HepG2 (cell line): ENCODE measurements around the gene ZNF367. TPM values are rescaled to one million over a fixed set of nuclear protein-coding genes. Genes with fewer than 3 reads are reported as not detected.

Source experiments
- FOSL2 ChIP-seq: sonication (generic); formaldehyde crosslinking; IDR thresholded peaks from 2 replicates; pipeline ENCODE4 v1.4.0; 2020; ENCODE audit warnings: missing genetic modification reagents
- JUND ChIP-seq: sonication (generic); formaldehyde crosslinking; IDR thresholded peaks from 2 replicates; pipeline ENCODE4 v1.8.0; 2022; ENCODE audit warnings: mild to moderate bottlenecking, missing genetic modification reagents
- KDM1A ChIP-seq: IDR thresholded peaks from 2 replicates; pipeline ENCODE4 v1.6.1; 2016; ENCODE audit warnings: missing compliant biosample characterization
- KLF15 ChIP-seq: sonication (generic); formaldehyde crosslinking; IDR thresholded peaks from 2 replicates; pipeline ENCODE4 v1.8.1; 2023; ENCODE audit warnings: borderline replicate concordance, mild to moderate bottlenecking, inconsistent platforms, missing genetic modification reagents, mixed read lengths
- MAZ ChIP-seq, 2 experiments: sonication (generic) in 1 of 2; formaldehyde crosslinking in 1 of 2; IDR thresholded peaks; 2 replicates each; pipeline versions ENCODE4 v1.5.0 to v1.6.1; 2012 to 2020; ENCODE audit warnings: low read depth in 2 of 2, mild to moderate bottlenecking in 2 of 2, borderline replicate concordance in 1 of 2, improper control_type of control experiment in 1 of 2, low read length in 1 of 2, missing genetic modification reagents in 1 of 2, moderate library complexity in 1 of 2
- MED13 ChIP-seq: sonication (generic); formaldehyde crosslinking; IDR thresholded peaks from 2 replicates; pipeline ENCODE4 v1.5.0; 2020; ENCODE audit warnings: missing genetic modification reagents
- MIXL1 ChIP-seq: IDR thresholded peaks from 2 replicates; pipeline ENCODE4 v1.6.1; 2016
- PCBP2 ChIP-seq: fragments of 200-400 bp; formaldehyde crosslinking; optimal IDR thresholded peaks from 2 replicates; pipeline ENCODE3; 2018; ENCODE audit warnings: low read length, low read depth; ENCODE audit not compliant: poor library complexity, severe bottlenecking
- RBFOX2 ChIP-seq: fragments of 200-400 bp; formaldehyde crosslinking; IDR thresholded peaks from 2 replicates; pipeline ENCODE4 v1.6.1; 2017; ENCODE audit warnings: low read depth, mild to moderate bottlenecking, low read length
- SMARCE1 ChIP-seq: fragments of 450-650 bp; IDR thresholded peaks from 2 replicates; pipeline ENCODE4 v1.6.1; 2017; ENCODE audit warnings: borderline replicate concordance
- ZBTB1 ChIP-seq: sonication (generic); formaldehyde crosslinking; IDR thresholded peaks from 2 replicates; pipeline ENCODE4 v1.4.0; 2020; ENCODE audit warnings: missing genetic modification reagents, borderline replicate concordance
- ZBTB7B ChIP-seq: sonication (generic); formaldehyde crosslinking; IDR thresholded peaks from 2 replicates; pipeline ENCODE4 v1.4.0; 2020; ENCODE audit warnings: missing genetic modification reagents
- ZFYVE20 ChIP-seq: sonication (generic); formaldehyde crosslinking; IDR thresholded peaks from 2 replicates; pipeline ENCODE4 v1.8.0; 2023; ENCODE audit warnings: low read depth, mild to moderate bottlenecking, moderate library complexity, missing genetic modification reagents, borderline replicate concordance
- ZNF264 ChIP-seq: sonication (generic); formaldehyde crosslinking; IDR thresholded peaks from 2 replicates; pipeline ENCODE4 v1.4.0; 2020; ENCODE audit warnings: missing genetic modification reagents
- ZNF772 ChIP-seq: sonication (generic); formaldehyde crosslinking; IDR thresholded peaks from 2 replicates; pipeline ENCODE4 v1.5.0; 2020; ENCODE audit warnings: mild to moderate bottlenecking, missing genetic modification reagents
- ZNF792 ChIP-seq: IDR thresholded peaks from 2 replicates; pipeline ENCODE4 v1.6.1; 2016
- polyA plus RNA-seq, 8 experiments: library from polyadenylated mRNA; depleted of rRNA in 3 of 8; stranded (reverse) in 7 of 8; unstranded in 1 of 8; fragments of >200 nt; fragmentation: Illumina TruSeq in 4 of 8; extraction: Trizol in 4 of 8; gene quantifications; 2 replicates each; pipeline versions ENCODE4 v1.2.1 to v1.2.3, GENCODE V29; 2011 to 2016; ENCODE audit warnings: low read depth in 4 of 8, missing spikeins in 1 of 8, mixed read lengths in 1 of 8; ENCODE audit not compliant: insufficient read depth in 1 of 8
- total RNA-seq, 5 experiments: library from RNA; depleted of rRNA; stranded (reverse); fragments of >200 nt; fragmentation: Illumina TruSeq; extraction: Trizol; gene quantifications; 2 replicates each; pipeline ENCODE4 v1.2.3, GENCODE V29; 2016; ENCODE audit warnings: low read depth in 1 of 5
- TF ChIP-seq, protein P1 (sequence below), 2 experiments: IDR thresholded peaks; 2 replicates each; pipeline ENCODE4 v1.6.1; 2011 to 2012; ENCODE audit warnings: low read length in 2 of 2, borderline replicate concordance in 1 of 2, low read depth in 1 of 2, mild to moderate bottlenecking in 1 of 2, moderate library complexity in 1 of 2
- TF ChIP-seq, protein P2 (sequence below): sonication (generic); formaldehyde crosslinking; IDR thresholded peaks from 2 replicates; pipeline ENCODE4 v1.4.0; 2020; ENCODE audit warnings: missing genetic modification reagents, borderline replicate concordance
- TF ChIP-seq, protein P3 (sequence below): sonication (generic); formaldehyde crosslinking; IDR thresholded peaks from 2 replicates; pipeline ENCODE4 v1.4.0; 2020; ENCODE audit warnings: missing genetic modification reagents

Gene ZNF367
- total and polyA plus RNA-seq, 2 of the 13 experiments (the other 11 are each of a cell fraction or from before 2014, with no cell fraction given), result 2.9 to 7.7 TPM

DNA sequence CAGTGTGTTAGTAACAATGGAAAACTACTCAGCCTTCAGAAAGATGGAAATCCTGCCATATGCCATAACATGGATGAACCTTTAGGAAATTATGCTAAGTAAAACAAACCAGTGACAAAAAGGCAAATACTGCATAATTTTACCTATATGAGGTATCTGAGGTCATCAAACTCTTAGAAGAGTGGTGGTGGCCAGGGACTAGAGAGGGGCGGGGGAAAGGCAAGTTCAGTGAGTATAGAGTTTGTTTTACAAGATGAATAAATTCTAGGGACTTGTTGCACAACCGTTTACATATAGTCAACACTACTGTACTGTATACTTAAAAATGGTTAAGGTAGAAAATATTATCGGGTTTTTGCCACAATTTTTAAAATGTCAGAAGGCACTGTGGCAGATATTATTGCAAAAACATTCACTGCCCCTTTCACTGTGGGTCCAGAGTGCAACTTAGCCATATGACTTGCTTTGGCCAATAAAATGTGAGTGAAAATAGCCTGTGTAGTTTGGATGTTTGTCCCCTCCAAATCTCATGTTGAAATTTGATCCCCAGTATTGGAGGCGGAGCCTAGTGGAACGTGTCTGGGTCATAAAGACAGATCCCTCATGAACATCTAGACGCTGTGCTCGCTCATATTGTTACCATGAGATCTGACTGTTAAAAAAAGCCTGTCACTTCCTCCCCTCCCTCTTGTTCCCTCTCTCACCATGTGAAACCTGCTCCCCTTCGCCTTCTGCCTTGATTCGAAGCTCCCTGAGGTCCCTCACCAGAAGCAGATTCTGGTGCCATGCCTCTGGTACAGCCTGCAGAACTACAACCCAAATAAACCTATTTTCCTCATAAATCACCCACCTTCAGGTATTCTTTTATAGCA lies 9.5 kb downstream of the ZNF367 start (continued):
- TF ChIP-seq, protein P1, sequence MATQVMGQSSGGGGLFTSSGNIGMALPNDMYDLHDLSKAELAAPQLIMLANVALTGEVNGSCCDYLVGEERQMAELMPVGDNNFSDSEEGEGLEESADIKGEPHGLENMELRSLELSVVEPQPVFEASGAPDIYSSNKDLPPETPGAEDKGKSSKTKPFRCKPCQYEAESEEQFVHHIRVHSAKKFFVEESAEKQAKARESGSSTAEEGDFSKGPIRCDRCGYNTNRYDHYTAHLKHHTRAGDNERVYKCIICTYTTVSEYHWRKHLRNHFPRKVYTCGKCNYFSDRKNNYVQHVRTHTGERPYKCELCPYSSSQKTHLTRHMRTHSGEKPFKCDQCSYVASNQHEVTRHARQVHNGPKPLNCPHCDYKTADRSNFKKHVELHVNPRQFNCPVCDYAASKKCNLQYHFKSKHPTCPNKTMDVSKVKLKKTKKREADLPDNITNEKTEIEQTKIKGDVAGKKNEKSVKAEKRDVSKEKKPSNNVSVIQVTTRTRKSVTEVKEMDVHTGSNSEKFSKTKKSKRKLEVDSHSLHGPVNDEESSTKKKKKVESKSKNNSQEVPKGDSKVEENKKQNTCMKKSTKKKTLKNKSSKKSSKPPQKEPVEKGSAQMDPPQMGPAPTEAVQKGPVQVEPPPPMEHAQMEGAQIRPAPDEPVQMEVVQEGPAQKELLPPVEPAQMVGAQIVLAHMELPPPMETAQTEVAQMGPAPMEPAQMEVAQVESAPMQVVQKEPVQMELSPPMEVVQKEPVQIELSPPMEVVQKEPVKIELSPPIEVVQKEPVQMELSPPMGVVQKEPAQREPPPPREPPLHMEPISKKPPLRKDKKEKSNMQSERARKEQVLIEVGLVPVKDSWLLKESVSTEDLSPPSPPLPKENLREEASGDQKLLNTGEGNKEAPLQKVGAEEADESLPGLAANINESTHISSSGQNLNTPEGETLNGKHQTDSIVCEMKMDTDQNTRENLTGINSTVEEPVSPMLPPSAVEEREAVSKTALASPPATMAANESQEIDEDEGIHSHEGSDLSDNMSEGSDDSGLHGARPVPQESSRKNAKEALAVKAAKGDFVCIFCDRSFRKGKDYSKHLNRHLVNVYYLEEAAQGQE (IDR thresholded peaks at IDR 0.05; ENCODE audit: borderline replicate concordance in 1 of 2, low read depth in 1 of 2, low read length in 2 of 2), result no peak
- 0 out of 2 replicates have a peak, but pooled peaks have one; percentile 52 for TF ChIP-seq ZNF264
- peak; percentile 63 for TF ChIP-seq RBFOX2
- no peak for TF ChIP-seq MED13 (CRISPR knock-in tag)
- no peak for TF ChIP-seq ZBTB1
- no peak for TF ChIP-seq JUND (CRISPR knock-in tag)
- TF ChIP-seq, protein P2, sequence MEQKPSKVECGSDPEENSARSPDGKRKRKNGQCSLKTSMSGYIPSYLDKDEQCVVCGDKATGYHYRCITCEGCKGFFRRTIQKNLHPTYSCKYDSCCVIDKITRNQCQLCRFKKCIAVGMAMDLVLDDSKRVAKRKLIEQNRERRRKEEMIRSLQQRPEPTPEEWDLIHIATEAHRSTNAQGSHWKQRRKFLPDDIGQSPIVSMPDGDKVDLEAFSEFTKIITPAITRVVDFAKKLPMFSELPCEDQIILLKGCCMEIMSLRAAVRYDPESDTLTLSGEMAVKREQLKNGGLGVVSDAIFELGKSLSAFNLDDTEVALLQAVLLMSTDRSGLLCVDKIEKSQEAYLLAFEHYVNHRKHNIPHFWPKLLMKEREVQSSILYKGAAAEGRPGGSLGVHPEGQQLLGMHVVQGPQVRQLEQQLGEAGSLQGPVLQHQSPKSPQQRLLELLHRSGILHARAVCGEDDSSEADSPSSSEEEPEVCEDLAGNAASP (CRISPR knock-in tag), result no peak
- no peak for TF ChIP-seq PCBP2
- no peak for TF ChIP-seq MIXL1 (CRISPR knock-in tag)
- TF ChIP-seq KDM1A (CRISPR knock-in tag), result no peak
- TF ChIP-seq ZNF772, result no peak
- TF ChIP-seq ZBTB7B (CRISPR knock-in tag), result no peak
- no peak for TF ChIP-seq MAZ (IDR thresholded peaks at IDR 0.05; ENCODE audit: borderline replicate concordance, low read depth, low read length)
- TF ChIP-seq MAZ (CRISPR knock-in tag; IDR thresholded peaks at IDR 0.05; ENCODE audit: low read depth), result peak; percentile 54; the same call in 1 of the 2 replicates
- TF ChIP-seq, protein P3, sequence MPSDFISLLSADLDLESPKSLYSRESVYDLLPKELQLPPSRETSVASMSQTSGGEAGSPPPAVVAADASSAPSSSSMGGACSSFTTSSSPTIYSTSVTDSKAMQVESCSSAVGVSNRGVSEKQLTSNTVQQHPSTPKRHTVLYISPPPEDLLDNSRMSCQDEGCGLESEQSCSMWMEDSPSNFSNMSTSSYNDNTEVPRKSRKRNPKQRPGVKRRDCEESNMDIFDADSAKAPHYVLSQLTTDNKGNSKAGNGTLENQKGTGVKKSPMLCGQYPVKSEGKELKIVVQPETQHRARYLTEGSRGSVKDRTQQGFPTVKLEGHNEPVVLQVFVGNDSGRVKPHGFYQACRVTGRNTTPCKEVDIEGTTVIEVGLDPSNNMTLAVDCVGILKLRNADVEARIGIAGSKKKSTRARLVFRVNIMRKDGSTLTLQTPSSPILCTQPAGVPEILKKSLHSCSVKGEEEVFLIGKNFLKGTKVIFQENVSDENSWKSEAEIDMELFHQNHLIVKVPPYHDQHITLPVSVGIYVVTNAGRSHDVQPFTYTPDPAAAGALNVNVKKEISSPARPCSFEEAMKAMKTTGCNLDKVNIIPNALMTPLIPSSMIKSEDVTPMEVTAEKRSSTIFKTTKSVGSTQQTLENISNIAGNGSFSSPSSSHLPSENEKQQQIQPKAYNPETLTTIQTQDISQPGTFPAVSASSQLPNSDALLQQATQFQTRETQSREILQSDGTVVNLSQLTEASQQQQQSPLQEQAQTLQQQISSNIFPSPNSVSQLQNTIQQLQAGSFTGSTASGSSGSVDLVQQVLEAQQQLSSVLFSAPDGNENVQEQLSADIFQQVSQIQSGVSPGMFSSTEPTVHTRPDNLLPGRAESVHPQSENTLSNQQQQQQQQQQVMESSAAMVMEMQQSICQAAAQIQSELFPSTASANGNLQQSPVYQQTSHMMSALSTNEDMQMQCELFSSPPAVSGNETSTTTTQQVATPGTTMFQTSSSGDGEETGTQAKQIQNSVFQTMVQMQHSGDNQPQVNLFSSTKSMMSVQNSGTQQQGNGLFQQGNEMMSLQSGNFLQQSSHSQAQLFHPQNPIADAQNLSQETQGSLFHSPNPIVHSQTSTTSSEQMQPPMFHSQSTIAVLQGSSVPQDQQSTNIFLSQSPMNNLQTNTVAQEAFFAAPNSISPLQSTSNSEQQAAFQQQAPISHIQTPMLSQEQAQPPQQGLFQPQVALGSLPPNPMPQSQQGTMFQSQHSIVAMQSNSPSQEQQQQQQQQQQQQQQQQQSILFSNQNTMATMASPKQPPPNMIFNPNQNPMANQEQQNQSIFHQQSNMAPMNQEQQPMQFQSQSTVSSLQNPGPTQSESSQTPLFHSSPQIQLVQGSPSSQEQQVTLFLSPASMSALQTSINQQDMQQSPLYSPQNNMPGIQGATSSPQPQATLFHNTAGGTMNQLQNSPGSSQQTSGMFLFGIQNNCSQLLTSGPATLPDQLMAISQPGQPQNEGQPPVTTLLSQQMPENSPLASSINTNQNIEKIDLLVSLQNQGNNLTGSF (CRISPR knock-in tag), result no peak
- TF ChIP-seq KLF15 (CRISPR knock-in tag), result no peak
- no peak for TF ChIP-seq SMARCE1
- TF ChIP-seq ZFYVE20, result no peak
- TF ChIP-seq FOSL2 (CRISPR knock-in tag), result peak; percentile 30; the same call in 1 of the 2 replicates
- TF ChIP-seq ZNF792 (CRISPR knock-in tag), result no peak
